Transverse colon (tissue), 4 donors: ENCODE data around the gene HOTAIR. TPM values are rescaled to one million over a fixed set of nuclear protein-coding genes. Genes with fewer than 3 reads are reported as not detected.
A peak's percentile ranks its signal among the peaks of the same experiment; 100 is the strongest.

ENCODE experiments used
- DNase-seq: peaks from one replicate; pipeline ENCODE4 v3.0.0-alpha.2; 2019
- H3K27ac ChIP-seq, 4 donors: fragments of 200-600 bp; sonication (generic); 2 replicates each; pipeline ENCODE4 v1.5.1; 2016 to 2018; ENCODE audit warnings: inconsistent platforms in 4 of 4
- H3K27me3 ChIP-seq: fragments of 200-600 bp; sonication (generic); 2 replicates; pipeline ENCODE4 v1.5.1; 2017; ENCODE audit warnings: inconsistent platforms
- H3K36me3 ChIP-seq, 4 donors: fragments of 200-600 bp; sonication (generic); 2 replicates each; pipeline ENCODE4 v1.5.1; 2017 to 2019; ENCODE audit warnings: inconsistent platforms in 4 of 4
- H3K4me1 ChIP-seq, 4 donors: fragments of 200-600 bp; sonication (generic); 2 replicates each; pipeline ENCODE4 v1.5.1; 2017 to 2020; ENCODE audit warnings: inconsistent platforms in 4 of 4
- H3K4me3 ChIP-seq, 4 donors: fragments of 200-600 bp; sonication (generic); 1 replicate in 1 of 4; 2 replicates in 3 of 4; pipeline versions ENCODE4 v1.5.1 to v1.6.1; 2017 to 2019; ENCODE audit warnings: inconsistent platforms in 4 of 4
- H3K9me3 ChIP-seq, 2 donors: fragments of 200-600 bp; sonication (generic); 2 replicates each; pipeline ENCODE4 v1.5.1; 2017 to 2019; ENCODE audit warnings: inconsistent platforms in 2 of 2
- CTCF ChIP-seq, 5 experiments: fragments of 200-600 bp in 3 of 5; fragments of 450-650 bp in 2 of 5; sonication (generic) in 3 of 5; IDR thresholded peaks; 1 replicate in 2 of 5; 2 replicates in 3 of 5; pipeline ENCODE4 v1.5.1; 2016 to 2017; ENCODE audit warnings: antibody characterized with exemption in 5 of 5, inconsistent platforms in 3 of 5, mild to moderate bottlenecking in 2 of 5, moderate library complexity in 1 of 5
- EP300 ChIP-seq: sonication (generic); formaldehyde crosslinking; IDR thresholded peaks from one replicate; pipeline ENCODE4 v1.6.1; 2017; ENCODE audit warnings: antibody characterized with exemption, low read depth
- POLR2A ChIP-seq: fragments of 450-650 bp; IDR thresholded peaks from one replicate; pipeline ENCODE4 v1.6.1; 2016; ENCODE audit warnings: antibody characterized with exemption, mild to moderate bottlenecking, moderate library complexity
- POLR2AphosphoS5 ChIP-seq, 3 donors: sonication (generic); formaldehyde crosslinking; IDR thresholded peaks; one replicate each; pipeline ENCODE4 v1.6.1; 2016; ENCODE audit warnings: antibody characterized with exemption in 3 of 3
- WGBS, 2 donors: methylation state at CpG; one replicate each; pipeline ENCODE4 v1.1.5; 2018; ENCODE audit warnings: low coverage in 1 of 2; 5-methylcytosine and 5-hydroxymethylcytosine counted together
- in situ Hi-C, 4 donors: fragments of 200-750 bp; cut with MboI; loops; one replicate each; pipeline versions ENCODE4 v1.15.0 to v1.15.1; 2017; ENCODE audit warnings: low sequenced_read_pairs in 3 of 4, low pct_ligation_motif_present in 1 of 4, low pct_unique_long_range_greater_than_20kb in 1 of 4
- intact Hi-C: fragments of 100-400 bp; cut with DNase I; formaldehyde crosslinking; loops from one replicate; pipeline ENCODE4 v1.15.1; 2023; ENCODE audit warnings: low total_unique reads
- total RNA-seq, 4 donors: library from RNA; depleted of rRNA; stranded (reverse); fragments of >200 nt; gene quantifications; one replicate each; pipeline ENCODE4 v1.1.0, GENCODE V29; 2016

HOTAIR gene
- total RNA-seq, 4 donors from 2014 or later: not detected

- Histone ChIP-seq H3K36me3 (no peaks in the 10 kb centered on the region), H3K27ac (no peak overlapping the region), H3K9me3 (no peaks in the 10 kb centered on the region), H3K27me3 (peaks cover 100% of the 10 kb centered on the region), H3K4me3 (no peak overlapping the region), H3K4me1 (peaks cover 10 to 33% (median 16%) of the 10 kb centered on the region in 4 donors)
- intact Hi-C loops (no loop called here), in situ Hi-C loops (loop anchor here in 1 of 4 donors (10.0 kb wide), 1 partner anchor 173 kb away; no protein-coding TSS in a partner anchor)
- TF ChIP-seq POLR2A (no peak), EP300 (no peak), CTCF (IDR thresholded peaks at IDR 0.05) (no peak), POLR2AphosphoS5 (IDR thresholded peaks at IDR 0.05) (no peak)
- DNase-seq: no peak
- 15 to 19% methylated on average over 6 to 16 of the region's 16 CpGs for WGBS, 2 donors
Measured at GRCh38 chr12:54021432-54022013, 46.8 kb upstream of the HOTAIR start.

DNA sequence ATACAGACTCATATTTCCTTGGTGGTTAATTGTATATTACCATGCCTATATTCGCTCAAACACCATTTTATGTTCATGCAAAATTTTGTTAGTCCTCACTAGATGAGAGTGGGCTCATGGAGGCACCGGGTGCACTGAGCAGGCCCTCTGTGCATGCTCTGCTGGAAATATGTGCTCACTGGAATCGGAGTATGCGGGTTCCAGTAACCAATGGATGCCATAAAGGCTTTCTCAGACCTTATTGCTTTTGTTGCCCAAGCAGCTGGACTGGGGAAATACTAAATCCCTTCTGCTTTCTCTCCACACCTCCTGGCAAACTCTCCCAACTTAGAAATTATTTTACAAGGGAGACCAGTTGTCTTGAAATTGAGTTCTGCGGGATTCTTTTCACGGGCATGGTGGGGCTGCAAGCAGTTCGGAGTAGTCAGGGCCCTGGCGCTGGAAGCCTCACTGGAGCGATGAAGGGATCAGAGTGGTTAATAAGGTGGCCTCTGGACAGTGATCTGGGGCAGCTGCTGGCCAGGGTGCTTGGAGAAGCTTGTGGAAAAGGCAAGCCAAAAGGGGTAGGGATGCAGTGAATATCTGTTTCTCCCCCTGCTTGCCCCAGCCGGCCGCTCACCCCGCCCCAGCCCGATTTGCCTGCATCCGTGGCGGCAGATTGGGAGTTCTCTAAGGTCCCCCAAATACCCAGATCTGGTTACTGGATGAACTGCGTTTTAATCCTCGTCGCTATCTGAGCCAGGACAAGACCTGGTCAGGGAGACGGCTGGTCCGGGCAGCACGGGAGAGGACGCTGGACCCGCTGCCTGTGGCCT is 46.0 kb upstream of the HOTAIR start:
- H3K4me3 ChIP-seq: no peak overlapping the region

DNA sequence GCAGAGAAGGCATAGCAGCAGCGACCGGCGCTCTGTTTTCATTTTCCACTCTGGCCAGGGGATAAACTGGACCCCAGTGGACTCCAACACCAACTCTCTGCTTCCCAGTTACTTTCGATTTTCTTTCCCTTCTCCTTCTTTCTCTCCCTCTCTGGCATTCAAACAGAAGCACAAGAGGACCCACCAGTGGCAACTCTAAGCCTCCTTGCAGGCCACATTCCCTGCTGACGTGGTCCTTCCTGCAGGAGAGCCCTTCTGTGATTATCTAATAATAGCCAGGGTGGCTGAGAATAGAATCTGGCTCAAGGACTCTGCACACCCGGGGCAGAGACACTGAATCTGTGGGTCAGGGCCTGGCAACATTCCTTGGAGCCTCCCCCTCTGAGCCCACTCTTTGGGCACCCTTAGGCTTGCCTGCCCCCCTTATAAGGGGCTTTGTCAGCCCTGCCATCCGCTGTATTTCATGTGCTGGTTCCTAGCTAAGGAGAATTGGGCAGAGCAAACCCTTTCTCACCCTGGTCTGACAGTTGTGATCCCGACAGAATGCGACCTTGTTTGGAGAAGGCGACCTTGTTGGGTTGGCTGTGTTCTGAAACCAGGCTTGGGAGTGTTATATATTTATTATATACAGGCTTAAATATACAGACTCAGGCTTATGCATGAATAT is 45.3 kb upstream of the HOTAIR start:
- no peak for TF ChIP-seq CTCF (IDR thresholded peaks at IDR 0.05)
- no peak for TF ChIP-seq POLR2A
- no peak for TF ChIP-seq EP300
- no peak for TF ChIP-seq POLR2AphosphoS5 (IDR thresholded peaks at IDR 0.05)
- peaks cover 12 to 28% (median 18%) of the 10 kb centered on the region in 4 donors for H3K4me1 ChIP-seq
- WGBS, 2 donors: 53 to 60% methylated on average over 5 to 9 of the region's 10 CpGs
- H3K9me3 ChIP-seq: no peaks in the 10 kb centered on the region
- no peaks in the 10 kb centered on the region for H3K36me3 ChIP-seq
- no peak for DNase-seq
- in situ Hi-C loops (loop anchor here in 1 of 4 donors (10.0 kb wide), 1 partner anchor 175 kb away; no protein-coding TSS in a partner anchor), intact Hi-C loops (no loop called here)
- H3K27ac ChIP-seq: peak overlapping the region in 1 of 4 donors; percentile 63
- H3K4me3 ChIP-seq: no peak overlapping the region
- H3K27me3 ChIP-seq: peaks cover 100% of the 10 kb centered on the region

More for the DNA sequence above, 46.0 kb upstream of the HOTAIR start:
- Histone ChIP-seq H3K36me3 (no peaks in the 10 kb centered on the region), H3K9me3 (no peaks in the 10 kb centered on the region), H3K4me1 (peaks cover 12 to 32% (median 16%) of the 10 kb centered on the region in 4 donors), H3K27me3 (peaks cover 100% of the 10 kb centered on the region), H3K27ac (no peak overlapping the region)
- intact Hi-C loops: no loop called here
- no peak for DNase-seq
- TF ChIP-seq POLR2A: no peak
- 72 to 74% methylated on average over 12 to 23 of the region's 23 CpGs for WGBS, 2 donors
- in situ Hi-C loops: loop anchor here in 1 of 4 donors (10.0 kb wide), 1 partner anchor 174 kb away; no protein-coding TSS in a partner anchor

DNA sequence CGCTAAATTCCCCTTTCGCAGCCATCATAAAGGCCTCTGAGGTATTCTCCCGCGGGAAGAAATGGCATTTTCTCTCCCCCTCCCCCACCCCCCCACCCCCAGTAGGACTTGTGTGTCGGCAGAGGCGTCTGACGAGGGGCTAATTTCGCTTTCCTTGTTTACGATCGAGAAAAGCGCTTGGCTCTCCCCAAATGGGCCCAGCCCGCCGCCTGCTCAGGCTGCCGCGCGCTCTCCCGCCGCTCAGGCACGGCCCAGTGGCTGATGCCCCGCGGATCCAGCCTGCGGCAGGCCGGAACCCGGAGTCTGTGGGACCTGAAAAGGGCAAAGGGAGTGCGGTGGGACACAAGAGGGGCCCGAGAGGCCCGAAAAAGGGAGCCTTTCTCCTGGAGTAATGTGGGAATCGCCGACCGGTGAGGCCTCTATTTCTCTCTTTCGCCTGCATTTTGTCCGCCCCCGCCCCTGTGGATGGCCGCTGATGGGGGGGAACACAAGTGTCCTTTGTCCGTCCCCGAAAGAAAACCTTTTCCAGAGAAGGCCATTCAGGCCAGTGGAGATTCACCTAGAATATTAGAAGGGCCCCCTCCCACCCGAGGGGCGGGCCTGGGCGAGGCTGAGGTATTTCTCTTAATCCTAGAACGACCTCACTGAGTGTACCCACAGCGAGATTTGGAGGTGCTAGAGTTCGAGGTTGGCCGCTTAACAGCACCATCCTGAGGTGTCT is 44.5 kb upstream of the HOTAIR start:
- intact Hi-C loops (no loop called here), in situ Hi-C loops (no loop called here)
- Histone ChIP-seq H3K9me3 (no peaks in the 10 kb centered on the region), H3K36me3 (no peaks in the 10 kb centered on the region), H3K4me3 (no peak overlapping the region), H3K4me1 (peaks cover 12 to 33% (median 19%) of the 10 kb centered on the region in 4 donors), H3K27ac (peak overlapping the region in 1 of 4 donors; percentile 63), H3K27me3 (peaks cover 100% of the 10 kb centered on the region)
- DNase-seq: no peak
- TF ChIP-seq POLR2A: no peak
- no peak for TF ChIP-seq POLR2AphosphoS5 (IDR thresholded peaks at IDR 0.05)
- TF ChIP-seq EP300: no peak
- TF ChIP-seq CTCF (IDR thresholded peaks at IDR 0.05): no peak
- WGBS, 2 donors: 40 to 61% methylated on average over 1 to 43 of the region's 43 CpGs
